NT2/D1 (cell line): ENCODE measurements around the gene BFAR.

Experiments used
- DNase-seq: peaks from one replicate; pipeline ENCODE4 v3.0.0-alpha.2; 2011; ENCODE audit warnings: low read depth, low spot score
- H3K27me3 ChIP-seq: 2 replicates; pipeline ENCODE4 v1.6.0; 2011; ENCODE audit warnings: mild to moderate bottlenecking; ENCODE audit not compliant: insufficient read length, insufficient read depth
- H3K36me3 ChIP-seq: 2 replicates; pipeline ENCODE4 v1.6.1; 2011; ENCODE audit warnings: mild to moderate bottlenecking, low read length, mixed read lengths; ENCODE audit not compliant: insufficient read depth, insufficient read length
- H3K4me1 ChIP-seq: 2 replicates; pipeline ENCODE4 v1.5.1; 2011; ENCODE audit not compliant: insufficient read depth, insufficient read length
- H3K4me3 ChIP-seq: 2 replicates; pipeline ENCODE4 v1.5.1; 2011; ENCODE audit warnings: low read depth; ENCODE audit not compliant: insufficient read length
- H3K9ac ChIP-seq: 2 replicates; pipeline ENCODE4 v1.6.0; 2011; ENCODE audit warnings: low read depth; ENCODE audit not compliant: insufficient read length
- H3K9me3 ChIP-seq: 2 replicates; pipeline ENCODE4 v1.5.1; 2011; ENCODE audit warnings: mild to moderate bottlenecking, low read length; ENCODE audit not compliant: insufficient read depth
- SUZ12 ChIP-seq: IDR thresholded peaks from 2 replicates; pipeline ENCODE4 v1.6.1; 2011; ENCODE audit not compliant: insufficient read length, insufficient read depth; ENCODE audit errors: extremely low read depth
- YY1 ChIP-seq: IDR thresholded peaks from 2 replicates; pipeline ENCODE4 v1.6.1; 2011; ENCODE audit not compliant: insufficient read length, insufficient read depth
- ZNF274 ChIP-seq: IDR thresholded peaks from 2 replicates; pipeline ENCODE4 v1.6.1; 2011; ENCODE audit warnings: mild to moderate bottlenecking, low read depth, low read length

The BFAR gene

DNA sequence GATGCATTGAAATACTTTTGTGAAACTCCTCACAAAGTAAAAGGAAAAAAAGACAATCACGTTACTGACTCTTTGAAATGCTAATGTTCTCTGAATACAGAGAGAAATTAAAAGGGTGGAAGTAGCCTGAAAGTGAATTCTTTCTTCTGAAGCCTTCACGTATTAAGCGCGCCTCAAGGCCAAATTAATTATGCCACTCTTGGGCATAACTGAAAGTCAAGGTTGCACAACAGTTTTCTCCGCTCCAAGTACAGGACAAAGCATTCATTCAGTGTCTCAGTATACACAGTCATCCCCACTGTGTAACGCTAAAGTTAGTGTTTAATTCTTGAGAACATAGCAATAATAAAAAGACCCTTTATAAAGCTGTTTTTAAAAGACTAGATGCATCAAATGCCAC lies 24.1 kb upstream of the BFAR start:
- Histone ChIP-seq H3K9ac (no peak overlapping the region), H3K4me3 (no peak overlapping the region), H3K4me1 (peaks cover 3% of the 10 kb centered on the region), H3K9me3 (no peaks in the 10 kb centered on the region), H3K27me3 (no peaks in the 10 kb centered on the region), H3K36me3 (peaks cover 72% of the 10 kb centered on the region)
- TF ChIP-seq SUZ12, result no peak
- no peak for TF ChIP-seq ZNF274
- no peak for TF ChIP-seq YY1
- DNase-seq, result no peak

GRCh38 chr16:14609716-14610115 lies 23.0 kb upstream of the BFAR start:
- peaks cover 77% of the 10 kb centered on the region for H3K36me3 ChIP-seq
- no peak overlapping the region for H3K4me3 ChIP-seq
- no peak overlapping the region for H3K9ac ChIP-seq
- peaks cover 3% of the 10 kb centered on the region for H3K4me1 ChIP-seq
- TF ChIP-seq YY1, result no peak
- no peak for TF ChIP-seq SUZ12
- no peak for TF ChIP-seq ZNF274
- no peak for DNase-seq
- no peaks in the 10 kb centered on the region for H3K9me3 ChIP-seq
- no peaks in the 10 kb centered on the region for H3K27me3 ChIP-seq

GRCh38 chr16:14611660-14612059 lies 21.1 kb upstream of the BFAR start:
- Histone ChIP-seq H3K4me3 (no peak overlapping the region), H3K9ac (no peak overlapping the region), H3K27me3 (no peaks in the 10 kb centered on the region), H3K9me3 (no peaks in the 10 kb centered on the region), H3K36me3 (peaks cover 78% of the 10 kb centered on the region), H3K4me1 (peaks cover 3% of the 10 kb centered on the region)
- DNase-seq, result no peak
- TF ChIP-seq YY1 (no peak), SUZ12 (no peak), ZNF274 (no peak)

DNA sequence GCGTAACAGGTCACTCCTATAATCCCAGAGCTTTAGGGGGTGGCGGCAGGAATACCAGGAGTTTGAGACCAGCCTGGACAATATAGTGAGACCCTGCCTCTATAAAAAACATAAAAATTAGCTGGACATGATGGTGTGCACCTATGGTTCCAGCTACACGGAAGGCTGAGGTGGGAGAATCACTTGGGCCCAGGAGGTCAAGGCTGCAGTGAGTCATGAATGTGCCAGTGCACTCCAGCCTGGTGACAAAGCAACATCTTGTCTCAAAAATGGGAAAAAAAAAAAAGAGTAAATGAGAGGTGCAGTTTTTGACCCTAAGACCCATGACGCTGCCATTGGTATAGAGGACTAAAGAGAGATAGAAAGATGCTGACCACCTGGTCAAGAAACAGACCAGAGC lies 18.8 kb upstream of the BFAR start:
- DNase-seq, result no peak
- Histone ChIP-seq H3K9me3 (no peaks in the 10 kb centered on the region), H3K4me1 (peaks cover 3% of the 10 kb centered on the region), H3K9ac (no peak overlapping the region), H3K4me3 (no peak overlapping the region), H3K27me3 (no peaks in the 10 kb centered on the region), H3K36me3 (peaks cover 75% of the 10 kb centered on the region)
- TF ChIP-seq ZNF274, result no peak
- TF ChIP-seq SUZ12, result no peak
- TF ChIP-seq YY1, result no peak

DNA sequence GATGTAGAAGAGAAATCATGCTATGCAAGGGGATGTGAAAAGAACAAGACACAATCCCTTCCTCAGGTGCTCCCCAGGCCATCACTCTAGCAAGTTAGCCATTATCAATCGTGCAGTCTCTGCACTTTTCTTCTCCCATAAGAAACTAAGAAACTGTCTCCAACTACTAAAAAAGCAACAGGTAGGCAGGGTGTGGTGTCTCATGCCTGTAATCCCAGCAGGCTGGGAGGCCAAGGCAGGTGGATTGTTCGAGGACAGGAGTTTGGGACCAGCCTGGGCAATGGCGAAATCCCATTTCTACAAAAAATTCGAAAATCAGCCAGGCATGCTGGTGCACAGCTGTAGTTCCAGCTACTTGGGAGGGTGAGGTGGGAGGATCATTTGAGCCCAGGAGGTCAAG lies 16.5 kb upstream of the BFAR start:
- TF ChIP-seq ZNF274 (no peak), YY1 (no peak), SUZ12 (no peak)
- peaks cover 60% of the 10 kb centered on the region for H3K36me3 ChIP-seq
- no peaks in the 10 kb centered on the region for H3K9me3 ChIP-seq
- no peak for DNase-seq
- H3K9ac ChIP-seq, result no peak overlapping the region
- no peaks in the 10 kb centered on the region for H3K27me3 ChIP-seq
- H3K4me1 ChIP-seq, result no peaks in the 10 kb centered on the region
- H3K4me3 ChIP-seq, result no peak overlapping the region

GRCh38 chr16:14618566-14618965 lies 14.2 kb upstream of the BFAR start:
- no peak for DNase-seq
- no peaks in the 10 kb centered on the region for H3K4me1 ChIP-seq
- H3K9ac ChIP-seq, result no peak overlapping the region
- H3K4me3 ChIP-seq, result no peak overlapping the region
- H3K36me3 ChIP-seq, result peaks cover 61% of the 10 kb centered on the region
- no peaks in the 10 kb centered on the region for H3K27me3 ChIP-seq
- H3K9me3 ChIP-seq, result no peaks in the 10 kb centered on the region
- no peak for TF ChIP-seq SUZ12
- TF ChIP-seq YY1, result no peak
- TF ChIP-seq ZNF274, result no peak

- Histone ChIP-seq H3K4me3 (no peak overlapping the region), H3K36me3 (peaks cover 55% of the 10 kb centered on the region), H3K4me1 (no peaks in the 10 kb centered on the region), H3K27me3 (no peaks in the 10 kb centered on the region), H3K9ac (no peak overlapping the region), H3K9me3 (no peaks in the 10 kb centered on the region)
- DNase-seq, result no peak
- no peak for TF ChIP-seq YY1
- no peak for TF ChIP-seq SUZ12
- no peak for TF ChIP-seq ZNF274
Measured at GRCh38 chr16:14627078-14627477, 5.7 kb upstream of the BFAR start.
